Stimulated activated CD8-positive, alpha-beta memory T cell treated with anti-CD3 and anti-CD28 coated beads, Interleukin-12 subunit alpha, Interleukin-12 subunit beta, amount 100 ng/mL, for 24 hours (primary cell): Measurements from ENCODE around the gene KIFC1.

Experiments
- DNase-seq: peaks from one replicate; pipeline ENCODE4 v3.0.0-alpha.2; 2020; ENCODE audit errors: extremely low read depth

Gene KIFC1

GRCh38 chr6:33411632-33412005 lies 20.0 kb downstream of the KIFC1 start:
- no peak for DNase-seq

GRCh38 chr6:33412140-33413009 lies 20.8 kb downstream of the KIFC1 start:
- no peak for DNase-seq

- no peak for DNase-seq
Observed at GRCh38 chr6:33413241-33414120, 21.9 kb downstream of the KIFC1 start.

- DNase-seq = no peak
Observed at GRCh38 chr6:33414592-33415271, 23.1 kb downstream of the KIFC1 start.

- no peak for DNase-seq
Observed at GRCh38 chr6:33415831-33416230, 24.2 kb downstream of the KIFC1 start.

- no peak for DNase-seq
Observed at GRCh38 chr6:33416386-33417127, 24.9 kb downstream of the KIFC1 start.

GRCh38 chr6:33417128-33417902 lies 25.7 kb downstream of the KIFC1 start:
- no peak for DNase-seq

GRCh38 chr6:33417903-33418689 lies 26.5 kb downstream of the KIFC1 start, which contains the start of gene CUTA:
Gene CUTA, minus strand, starts transcription at chr6:33418107. Its CDS starts 107 bp downstream, at chr6:33418000.
- DNase-seq = peak; percentile 97

GRCh38 chr6:33418690-33419291 lies 27.2 kb downstream of the KIFC1 start:
- no peak for DNase-seq

GRCh38 chr6:33419580-33420490 lies 28.2 kb downstream of the KIFC1 start, which contains the start of gene SYNGAP1:
Gene SYNGAP1, plus strand, starts transcription at chr6:33420065. Its CDS starts 200 bp downstream, at chr6:33420265.
- DNase-seq = no peak

- DNase-seq = no peak
Observed at GRCh38 chr6:33420491-33421343, 29.1 kb downstream of the KIFC1 start.

GRCh38 chr6:33421344-33421643 lies 29.7 kb downstream of the KIFC1 start:
- DNase-seq = no peak

GRCh38 chr6:33423777-33424176 lies 32.2 kb downstream of the KIFC1 start:
- no peak for DNase-seq

GRCh38 chr6:33424855-33425667 lies 33.4 kb downstream of the KIFC1 start:
- DNase-seq = no peak

- no peak for DNase-seq
Observed at GRCh38 chr6:33425668-33426577, 34.3 kb downstream of the KIFC1 start.
